SH-SY5Y (cell line): ENCODE data around the gene C12orf56.

Source experiments
- GATA2 ChIP-seq: IDR thresholded peaks from 2 replicates; pipeline ENCODE4 v1.6.1; 2011; ENCODE audit warnings: mild to moderate bottlenecking, low read depth, low read length
- GATA3 ChIP-seq: IDR thresholded peaks from 2 replicates; pipeline ENCODE4 v1.6.1; 2011; ENCODE audit warnings: low read depth, mild to moderate bottlenecking, low read length, moderate library complexity

DNA sequence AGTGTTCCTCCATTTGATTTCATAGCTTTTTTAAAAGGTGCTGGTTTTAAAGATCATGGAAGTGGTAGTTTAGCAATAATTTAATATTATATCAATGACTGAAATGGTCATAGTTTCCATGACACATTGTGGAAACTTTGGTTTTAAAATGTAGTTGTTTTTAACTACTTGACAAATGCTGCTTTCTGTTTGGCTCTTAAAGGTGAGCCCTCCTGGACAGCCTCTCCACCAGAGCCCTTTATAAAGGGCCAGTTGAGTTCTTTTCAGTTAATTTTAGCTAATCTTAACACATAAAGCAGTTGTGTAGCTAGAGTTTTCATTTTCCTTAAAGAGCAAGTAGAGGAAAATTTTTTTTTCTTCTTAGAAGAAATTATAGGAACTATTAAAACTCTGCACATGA lies 27.7 kb upstream of the C12orf56 start:
- TF ChIP-seq GATA2 (no peak), GATA3 (no peak)
